K562 (cell line): ENCODE measurements around the gene ATXN3. TPM values are rescaled to one million over a fixed set of nuclear protein-coding genes. Genes with fewer than 3 reads are reported as not detected.

Experiments
- ATAC-seq: fragments of 200-7000 bp; cut with Tn5 transposase; 3 replicates; pipeline ENCODE4 v1.9.1; 2020; ENCODE audit warnings: moderate library complexity
- BruUV-seq: library from RNA; stranded (reverse); fragments of 400-500 nt; replicated peaks from 2 replicates; lab custom pipeline; 2021; lab: Mats Ljungman, UMichigan
- CTCF ChIA-PET: fragments of 300-600 bp; formaldehyde crosslinking; extraction: SDS; loops from one replicate; lab custom pipeline; 2021; ENCODE audit warnings: low intra/inter-chr PET ratio; lab: Yijun Ruan, JAX
- POLR2A ChIA-PET: fragments of 300-600, 350-650 bp; sonication (Branson Sonifier 250); formaldehyde crosslinking; extraction: SDS; loops from one replicate; lab custom pipeline; 2021; ENCODE audit warnings: antibody characterized with exemption, inconsistent platforms; lab: Yijun Ruan, JAX
- DNase-seq, 4 experiments: peaks; one replicate each; pipeline versions ENCODE4 v3.0.0 to v3.0.0-alpha.2; 2011 to 2018; ENCODE audit warnings: low spot score in 3 of 4, mixed read lengths in 3 of 4; ENCODE audit errors: extremely low read depth in 1 of 4
- FAIRE-seq: peaks from 2 replicates; lab custom pipeline; 2011; peaks lifted over from hg19 to GRCh38; lab: Jason Lieb, UNC
- H2AFZ ChIP-seq: 2 replicates; pipeline ENCODE4 v1.6.0; 2011; ENCODE audit warnings: low read depth, low read length, control low read depth, inconsistent platforms
- H3K27ac ChIP-seq: fragments of 200-600 bp; 3 replicates; pipeline ENCODE4 v1.8.0; 2011; ENCODE audit warnings: low read depth, mild to moderate bottlenecking, control low read depth, inconsistent platforms, low read length, moderate library complexity, mixed read lengths; ENCODE audit errors: extremely low read depth
- H3K27me3 ChIP-seq, 2 experiments: fragments of 300-600 bp in 1 of 2; 2 replicates in 1 of 2; 3 replicates in 1 of 2; pipeline versions ENCODE4 v1.6.0 to v1.8.0; 2011; ENCODE audit warnings: inconsistent platforms in 2 of 2, low read length in 2 of 2, mild to moderate bottlenecking in 1 of 2, mixed read lengths in 1 of 2, moderate library complexity in 1 of 2; ENCODE audit not compliant: control insufficient read depth in 2 of 2, insufficient read depth in 2 of 2
- H3K36me3 ChIP-seq: fragments of 300-600 bp; 3 replicates; pipeline ENCODE4 v1.8.0; 2011; ENCODE audit warnings: mild to moderate bottlenecking, low read length, inconsistent platforms; ENCODE audit not compliant: control insufficient read depth, insufficient read depth
- H3K4me1 ChIP-seq, 2 experiments: fragments of 200-600 bp in 1 of 2; replicated peaks in 1 of 2; 2 replicates in 1 of 2; 3 replicates in 1 of 2; pipeline versions ENCODE4 v1.5.1 to v1.8.0; 2011; ENCODE audit warnings: inconsistent platforms in 2 of 2, low read length in 2 of 2, mild to moderate bottlenecking in 1 of 2, mixed read lengths in 1 of 2, moderate library complexity in 1 of 2; ENCODE audit not compliant: control insufficient read depth in 2 of 2, insufficient read depth in 2 of 2
- H3K4me2 ChIP-seq: 2 replicates; pipeline ENCODE4 v1.6.1; 2011; ENCODE audit warnings: low read length, control low read depth, inconsistent platforms, mixed read lengths; ENCODE audit not compliant: insufficient read depth
- H3K4me3 ChIP-seq: fragments of 200-600 bp; sonication (generic), shearing (Covaris generic); 2 replicates; pipeline ENCODE4 v1.5.1; 2016; ENCODE audit warnings: control low read depth, inconsistent platforms
- H3K79me2 ChIP-seq: fragments of 200-600 bp; 3 replicates; pipeline ENCODE4 v1.8.0; 2011; ENCODE audit warnings: low read length, inconsistent platforms; ENCODE audit not compliant: control insufficient read depth, insufficient read depth
- H3K9ac ChIP-seq, 2 experiments: 2 replicates each; pipeline versions ENCODE4 v1.6.0 to v1.6.1; 2011; ENCODE audit warnings: low read depth in 2 of 2, low read length in 2 of 2, control low read depth in 1 of 2, inconsistent platforms in 1 of 2, mild to moderate bottlenecking in 1 of 2, mixed read lengths in 1 of 2; ENCODE audit not compliant: insufficient read depth in 1 of 2
- H3K9me1 ChIP-seq: one replicate; pipeline ENCODE4 v1.6.0; 2011; ENCODE audit warnings: inconsistent platforms, mild to moderate bottlenecking, low read length, moderate library complexity; ENCODE audit not compliant: control insufficient read depth, insufficient read depth
- H3K9me3 ChIP-seq: replicated peaks from 2 replicates; pipeline ENCODE4 v1.5.1; 2011; ENCODE audit warnings: low read depth, low read length, inconsistent platforms; ENCODE audit not compliant: control insufficient read depth, insufficient read depth
- H4K20me1 ChIP-seq: replicated peaks from 2 replicates; pipeline ENCODE4 v1.6.1; 2011; ENCODE audit warnings: low read length, inconsistent platforms, mixed read lengths; ENCODE audit not compliant: control insufficient read depth, insufficient read depth
- C11orf30 ChIP-seq: fragments of 450-650 bp; IDR thresholded peaks from 2 replicates; pipeline ENCODE4 v1.6.1; 2016; ENCODE audit warnings: low read depth, mild to moderate bottlenecking
- ETV1 ChIP-seq: fragments of 450-650 bp; conservative IDR thresholded peaks from 2 replicates; pipeline ENCODE4 v1.6.1; 2016; ENCODE audit warnings: missing genetic modification characterization, control low read depth, low read depth, missing compliant biosample characterization
- HCFC1 ChIP-seq: IDR thresholded peaks from 2 replicates; pipeline ENCODE4 v1.6.1; 2012; ENCODE audit warnings: low read depth, low read length, improper control_type of control experiment
- KDM5B ChIP-seq: fragments of 200-600 bp; sonication (generic); IDR thresholded peaks from 2 replicates; pipeline ENCODE4 v1.6.1; 2012; ENCODE audit warnings: low read depth, mild to moderate bottlenecking, moderate library complexity, low read length, control low read depth, inconsistent platforms; ENCODE audit not compliant: insufficient replicate concordance
- KHSRP ChIP-seq: fragments of 450-650 bp; IDR thresholded peaks from 2 replicates; pipeline ENCODE4 v1.6.1; 2017
- LCOR ChIP-seq: sonication (generic); formaldehyde crosslinking; IDR thresholded peaks from 2 replicates; pipeline ENCODE4 v1.8.0; 2022; ENCODE audit warnings: mild to moderate bottlenecking, missing genetic modification reagents
- MLLT1 ChIP-seq, 2 experiments: fragments of 450-650 bp; IDR thresholded peaks; 2 replicates each; pipeline ENCODE4 v1.6.1; 2016
- MXI1 ChIP-seq: IDR thresholded peaks from 2 replicates; pipeline ENCODE4 v1.6.1; 2011; ENCODE audit warnings: low read depth, mild to moderate bottlenecking, improper control_type of control experiment, low read length
- NELFE ChIP-seq: IDR thresholded peaks from 2 replicates; pipeline ENCODE4 v1.6.1; 2011; ENCODE audit warnings: mild to moderate bottlenecking; ENCODE audit not compliant: insufficient read depth, insufficient read length
- POLR2H ChIP-seq: IDR thresholded peaks from 2 replicates; pipeline ENCODE4 v1.6.1; 2016; ENCODE audit warnings: missing genetic modification characterization, low read depth, mild to moderate bottlenecking, control low read depth, missing compliant biosample characterization, moderate library complexity
- RB1 ChIP-seq: fragments of 450-650 bp; IDR thresholded peaks from 2 replicates; pipeline ENCODE4 v1.6.1; 2017; ENCODE audit warnings: low read depth, mild to moderate bottlenecking
- SLC30A9 ChIP-seq: fragments of 250-450 bp; sonication (Bioruptor Pico); IDR thresholded peaks from 2 replicates; pipeline ENCODE4 v1.8.0; 2022; ENCODE audit warnings: mild to moderate bottlenecking, moderate library complexity
- TEAD1 ChIP-seq, 2 experiments: fragments of 450-650 bp in 1 of 2; sonication (generic) in 1 of 2; formaldehyde crosslinking; IDR thresholded peaks; 2 replicates each; pipeline versions ENCODE4 v1.4.0 to v1.8.0; 2020 to 2022; ENCODE audit warnings: mild to moderate bottlenecking in 2 of 2, missing genetic modification reagents in 1 of 2
- ZBTB1 ChIP-seq: sonication (generic); formaldehyde crosslinking; IDR thresholded peaks from 2 replicates; pipeline ENCODE4 v1.8.1; 2023; ENCODE audit warnings: missing genetic modification reagents, low read depth, mild to moderate bottlenecking, borderline replicate concordance
- ZC3H11A ChIP-seq: IDR thresholded peaks from 2 replicates; pipeline ENCODE4 v1.6.1; 2012; ENCODE audit warnings: low read depth, low read length, improper control_type of control experiment
- WGBS: fragments of 100-300 bp; shearing (Covaris generic); methylation state at CpG from one replicate; pipeline ENCODE4 v1.1.6; 2016; ENCODE audit warnings: low coverage, mixed read lengths; ENCODE audit not compliant: insufficient coverage; ENCODE audit errors: missing lambda C conversion rate; 5-methylcytosine and 5-hydroxymethylcytosine counted together
- in situ Hi-C: fragments of 300-500 bp; cut with MboI; formaldehyde crosslinking; loops from 4 replicates; pipeline ENCODE4 v1.15.0; 2018; ENCODE audit warnings: inconsistent platforms, mixed read lengths
- intact Hi-C: fragments of 100-400 bp; cut with micrococcal nuclease; formaldehyde crosslinking; loops from 2 replicates; pipeline ENCODE4 v1.14.2; 2022
- polyA plus RNA-seq, 8 experiments: library from polyadenylated mRNA; depleted of rRNA in 4 of 8; stranded (reverse) in 5 of 8; unstranded in 3 of 8; fragments of >200 nt; fragmentation: Nextera tagmentation in 2 of 8; fragmentation: Illumina TruSeq in 1 of 8; extraction: Ambion mirVana in 2 of 8; extraction: Trizol in 1 of 8; gene quantifications; 2 replicates each; pipeline versions ENCODE4 v1.2.1 to v1.2.3, GENCODE V29; 2011 to 2014; ENCODE audit warnings: inconsistent platforms in 1 of 8, missing spikeins in 1 of 8
- total RNA-seq, 7 experiments: library from RNA; depleted of rRNA in 6 of 7; stranded (reverse); fragments of >200 nt in 6 of 7; fragmentation: Illumina TruSeq in 2 of 7; extraction: Trizol in 2 of 7; gene quantifications; 2 replicates each; pipeline versions ENCODE4 v1.2.1 to v1.2.3, GENCODE V29; 2011 to 2021; ENCODE audit warnings: low replicate concordance in 1 of 7
- TF ChIP-seq, protein P1 (sequence below): sonication (generic); formaldehyde crosslinking; IDR thresholded peaks from 2 replicates; pipeline ENCODE4 v1.8.0; 2022; ENCODE audit warnings: mild to moderate bottlenecking, missing genetic modification reagents
- TF ChIP-seq, protein P2 (sequence below): IDR thresholded peaks from 2 replicates; pipeline ENCODE4 v1.6.1; 2014; ENCODE audit warnings: antibody characterized with exemption

The ATXN3 gene
- total and polyA plus RNA-seq, 9 of the 15 experiments (the other 6 are each of a cell fraction or from before 2014, with no cell fraction given): 11.3 to 25.0 (median 14.6) TPM

DNA sequence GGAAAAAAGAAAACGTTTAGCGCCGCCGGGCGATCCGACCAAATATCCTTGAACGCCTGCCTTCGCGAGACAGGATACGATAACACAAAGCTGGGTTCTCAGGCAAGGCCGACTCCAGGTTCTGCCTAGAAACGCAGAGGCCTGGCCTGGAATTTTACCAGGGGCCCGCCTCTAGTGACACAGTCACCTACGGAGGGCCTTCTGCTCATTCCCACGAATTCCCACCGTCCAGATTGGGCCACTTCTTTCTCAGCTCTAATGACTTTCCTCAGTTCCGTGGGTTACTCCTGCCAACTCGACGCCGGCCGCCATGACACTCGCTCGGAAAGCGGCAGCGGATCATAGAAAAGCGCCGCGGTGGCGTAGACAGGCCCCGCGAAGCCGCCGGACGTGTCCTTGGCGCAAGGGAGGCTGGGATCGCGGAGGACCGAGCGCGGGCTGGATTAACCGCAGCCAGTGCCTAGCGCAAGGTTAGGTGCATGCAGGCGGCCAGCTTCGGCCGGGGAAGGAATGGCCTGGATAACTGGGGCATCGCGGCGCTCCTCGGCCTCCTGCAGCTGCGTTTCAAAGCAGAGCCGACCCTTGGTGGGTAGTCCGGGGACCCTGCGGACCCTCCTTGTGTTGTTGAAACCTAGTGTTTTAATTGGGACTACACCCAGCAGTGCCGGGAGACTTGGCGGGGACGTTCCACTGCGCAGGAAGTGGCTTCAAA lies 66.5 kb downstream of the ATXN3 start, which contains the start of gene TRIP11:
TRIP11 (minus strand) TSS at position 341 of the 712 bp plus-strand sequence. CDS start 374 bp downstream, outside the sequence.
- BruUV-seq: no TSS peak
- TF ChIP-seq C11orf30: peak; percentile 86
- TF ChIP-seq MXI1: no peak
- peak; percentile 77; the same call in 1 of the 2 replicates for TF ChIP-seq RB1
- TF ChIP-seq TEAD1 (CRISPR knock-in tag; IDR thresholded peaks at IDR 0.05): peak; percentile 8 to 71; a peak in 1 of 4 replicates
- no peak for TF ChIP-seq SLC30A9
- TF ChIP-seq LCOR (CRISPR knock-in tag): peak; percentile 71
- peak in 1 of 2 experiments; percentile 90; a peak in 1 of 4 replicates for TF ChIP-seq MLLT1 (IDR thresholded peaks at IDR 0.05)
- peak; percentile 77 for TF ChIP-seq HCFC1
- TF ChIP-seq ETV1 (tag): 0 out of 2 replicates have a peak, but pooled peaks have one; percentile 26
- TF ChIP-seq ZBTB1: peak; percentile 67; the same call in 1 of the 2 replicates
- peak; percentile 93 for TF ChIP-seq KDM5B
- no peak for TF ChIP-seq KHSRP
- TF ChIP-seq ZC3H11A: no peak
- TF ChIP-seq, protein P1, sequence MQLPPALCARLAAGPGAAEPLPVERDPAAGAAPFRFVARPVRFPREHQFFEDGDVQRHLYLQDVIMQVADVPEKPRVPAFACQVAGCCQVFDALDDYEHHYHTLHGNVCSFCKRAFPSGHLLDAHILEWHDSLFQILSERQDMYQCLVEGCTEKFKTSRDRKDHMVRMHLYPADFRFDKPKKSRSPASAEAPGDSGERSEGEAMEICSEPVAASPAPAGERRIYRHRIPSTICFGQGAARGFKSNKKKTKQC (CRISPR knock-in tag): peak; percentile 47; the same call in 1 of the 2 replicates
- TF ChIP-seq POLR2H (tag): peak; percentile 87
- TF ChIP-seq, protein P2, sequence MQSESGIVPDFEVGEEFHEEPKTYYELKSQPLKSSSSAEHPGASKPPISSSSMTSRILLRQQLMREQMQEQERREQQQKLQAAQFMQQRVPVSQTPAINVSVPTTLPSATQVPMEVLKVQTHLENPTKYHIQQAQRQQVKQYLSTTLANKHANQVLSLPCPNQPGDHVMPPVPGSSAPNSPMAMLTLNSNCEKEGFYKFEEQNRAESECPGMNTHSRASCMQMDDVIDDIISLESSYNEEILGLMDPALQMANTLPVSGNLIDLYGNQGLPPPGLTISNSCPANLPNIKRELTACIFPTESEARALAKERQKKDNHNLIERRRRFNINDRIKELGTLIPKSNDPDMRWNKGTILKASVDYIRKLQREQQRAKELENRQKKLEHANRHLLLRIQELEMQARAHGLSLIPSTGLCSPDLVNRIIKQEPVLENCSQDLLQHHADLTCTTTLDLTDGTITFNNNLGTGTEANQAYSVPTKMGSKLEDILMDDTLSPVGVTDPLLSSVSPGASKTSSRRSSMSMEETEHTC: no peak
- no peak for TF ChIP-seq NELFE

More for the DNA sequence above, 66.5 kb downstream of the ATXN3 start, which contains the start of gene TRIP11:
- 0 out of 3 replicates have a peak, but pooled peaks cover 10% of the 10 kb centered on the region for H3K36me3 ChIP-seq
- no peaks in the 10 kb centered on the region for H3K9me3 ChIP-seq
- peaks cover 0 to 5% of the 10 kb centered on the region in 2 experiments; a peak in 1 of 5 replicates for H3K4me1 ChIP-seq
- FAIRE-seq (peak; percentile 70), DNase-seq (peak; percentile 76 to 91 (median 81)), ATAC-seq (peak; percentile 98)
- intact Hi-C loops (loop anchor here (1.0 kb wide), 1 partner anchor 66 kb away; the partner anchor contains the start of gene ATXN3), in situ Hi-C loops (no loop called here)
- ChIA-PET POLR2A (interaction anchor here (0.6 to 2.6 kb wide), 8 partner anchors 8 to 215 kb away, joined by 3 to 9 read pairs (median 4); partner anchors contain the start of genes ATXN3, CPSF2 and NDUFB1), CTCF (no interaction called here)
- H2AFZ ChIP-seq: peak within 1 kb of the TSS; percentile 82
- H3K27me3 ChIP-seq: no peaks in the 10 kb centered on the region
- peak within 1 kb of the TSS; percentile 95 for H3K27ac ChIP-seq
- H3K4me3 ChIP-seq: peak within 1 kb of the TSS; percentile 94
- peaks cover 54% of the 10 kb centered on the region for H3K79me2 ChIP-seq
- H3K9me1 ChIP-seq: no peaks in the 10 kb centered on the region
- H3K9ac ChIP-seq: peak within 1 kb of the TSS; percentile 93 to 95
- WGBS: 1% methylated on average over 39 of the region's 57 CpGs
- peak within 1 kb of the TSS; percentile 96 for H3K4me2 ChIP-seq
- peaks cover 4% of the 10 kb centered on the region; the same call in 1 of the 2 replicates for H4K20me1 ChIP-seq
